GM21423 (cell line): ENCODE results near the gene AMOTL1.
"Not testable (repeated sequence)": the region's sequence is repeated elsewhere in the genome, so short reads cannot be mapped to it uniquely, and the experiment has no call there.

Experiments
- ATAC-seq: cut with Tn5 transposase; IDR thresholded peaks from one replicate; pipeline ENCODE4 v1.9.1; 2021; ENCODE audit warnings: mild to moderate bottlenecking, moderate library complexity; ENCODE audit not compliant: unreplicated experiment

The AMOTL1 gene

DNA sequence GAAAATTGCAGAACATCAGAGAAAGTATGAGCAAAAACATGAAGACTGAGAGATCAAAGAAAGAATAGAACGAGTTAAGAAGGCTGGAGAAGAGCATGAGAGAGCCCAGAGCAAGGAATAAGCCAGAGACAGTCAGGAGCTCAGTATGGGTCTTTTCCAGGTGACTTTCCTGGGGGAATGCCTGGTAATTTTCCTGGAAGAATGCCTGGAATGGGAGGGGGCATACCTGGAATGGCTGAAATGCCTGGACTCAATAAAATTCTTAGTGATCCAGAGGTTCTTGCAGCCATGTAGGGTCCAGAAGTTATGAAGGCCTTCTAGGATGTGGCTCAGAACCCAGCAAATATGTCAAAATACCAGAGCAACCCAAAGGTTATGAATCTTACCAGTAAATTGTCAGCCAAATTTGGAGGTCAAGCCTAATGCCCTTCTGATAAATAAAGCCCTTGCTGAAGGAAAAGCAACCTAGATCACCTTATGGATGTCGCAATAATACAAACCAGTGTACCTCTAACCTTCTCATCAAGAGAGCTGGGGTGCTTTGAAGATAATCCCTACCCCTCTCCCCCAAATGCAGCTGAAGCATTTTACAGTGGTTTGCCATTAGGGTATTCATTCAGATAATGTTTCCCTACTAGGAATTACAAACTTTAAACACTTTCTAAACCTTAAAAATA, 145.7 kb downstream of the AMOTL1 start:
- ATAC-seq: not testable (repeated sequence)

DNA sequence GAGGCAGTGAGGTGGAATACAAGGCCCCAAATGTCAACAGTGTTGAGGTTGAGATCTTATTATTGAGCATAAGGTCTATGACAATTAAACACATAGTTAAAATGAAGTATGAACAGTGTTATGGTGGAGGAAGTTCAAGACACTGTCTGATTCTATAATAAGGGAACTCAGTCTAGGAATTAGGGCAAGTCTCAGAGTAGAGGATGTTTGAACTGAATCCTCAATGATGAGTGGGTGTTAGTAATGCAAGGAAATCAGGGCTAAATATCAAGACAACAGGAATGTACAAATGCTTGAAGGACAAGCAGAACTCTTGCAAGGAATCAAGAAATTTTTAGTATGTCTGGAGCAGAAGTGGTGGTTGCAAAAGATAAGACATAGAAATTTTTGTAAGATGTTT, 152.2 kb downstream of the AMOTL1 start:
- ATAC-seq: no peak

DNA sequence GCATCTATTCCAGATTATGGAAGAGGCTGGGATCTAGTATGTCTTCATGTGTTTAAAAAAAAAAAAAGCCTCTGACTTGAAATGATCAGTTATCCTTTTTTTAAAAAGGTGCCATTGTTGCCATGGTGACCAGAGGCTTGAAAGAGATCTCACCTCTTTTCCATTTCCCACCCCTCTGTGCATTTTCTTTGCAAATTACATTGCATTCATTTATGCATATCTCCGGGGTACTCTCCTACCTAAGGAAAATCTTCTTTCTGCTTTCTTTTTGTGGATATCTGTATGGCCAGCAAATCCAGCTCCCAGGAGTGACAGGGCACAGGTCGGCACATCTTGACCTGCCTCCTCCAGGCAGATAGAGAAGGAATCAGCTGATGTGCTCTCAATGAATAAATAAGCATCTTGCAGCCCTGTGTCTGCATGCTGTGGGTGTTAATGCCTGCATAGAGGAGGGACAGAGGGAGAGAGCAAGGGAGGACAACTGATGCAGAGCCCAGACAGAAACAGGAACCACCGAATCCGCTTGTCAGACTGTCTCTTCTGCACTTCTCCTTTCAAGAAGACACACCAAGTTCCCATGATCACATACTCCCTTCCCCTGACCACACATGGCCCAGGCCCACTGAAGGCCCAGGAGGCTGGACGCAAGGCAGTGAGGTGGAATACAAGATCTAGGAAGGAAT, 154.3 kb downstream of the AMOTL1 start:
- no peak for ATAC-seq

DNA sequence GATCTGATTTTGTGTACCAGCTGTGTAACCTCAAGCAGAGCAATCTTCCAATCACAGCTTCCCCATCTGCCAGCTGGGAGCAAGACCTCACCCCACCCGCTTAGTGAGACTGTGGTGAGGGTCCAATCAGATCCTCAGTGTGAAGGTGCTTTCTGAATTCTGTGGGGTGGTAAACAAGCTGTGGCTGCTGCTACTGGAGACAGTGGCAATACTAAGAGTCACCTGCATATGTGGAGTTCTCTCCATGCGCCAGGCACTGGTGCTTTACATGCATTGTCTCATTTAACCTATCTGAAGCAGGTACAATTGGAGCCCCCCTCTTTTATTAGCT, 154.8 kb downstream of the AMOTL1 start:
- ATAC-seq: no peak

DNA sequence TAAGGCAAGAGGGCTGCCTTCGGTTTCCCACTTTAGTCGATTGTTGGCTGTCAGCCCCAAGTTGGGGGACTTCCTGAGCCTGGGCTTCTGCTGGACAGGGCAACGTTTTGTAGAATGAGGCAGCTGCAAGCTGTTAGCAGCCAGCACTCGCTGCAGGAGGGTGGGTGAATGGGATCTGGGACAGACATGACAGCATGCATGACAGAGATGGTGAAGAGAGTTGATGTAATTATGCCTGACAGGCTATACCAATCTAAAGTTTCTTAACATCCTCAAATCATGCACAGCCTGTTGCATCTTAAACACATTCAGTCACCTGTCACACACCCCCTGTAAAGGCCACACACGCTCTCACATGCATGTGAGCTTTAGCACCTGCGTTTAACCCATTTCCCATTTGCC, 156.0 kb downstream of the AMOTL1 start:
- no peak for ATAC-seq

DNA sequence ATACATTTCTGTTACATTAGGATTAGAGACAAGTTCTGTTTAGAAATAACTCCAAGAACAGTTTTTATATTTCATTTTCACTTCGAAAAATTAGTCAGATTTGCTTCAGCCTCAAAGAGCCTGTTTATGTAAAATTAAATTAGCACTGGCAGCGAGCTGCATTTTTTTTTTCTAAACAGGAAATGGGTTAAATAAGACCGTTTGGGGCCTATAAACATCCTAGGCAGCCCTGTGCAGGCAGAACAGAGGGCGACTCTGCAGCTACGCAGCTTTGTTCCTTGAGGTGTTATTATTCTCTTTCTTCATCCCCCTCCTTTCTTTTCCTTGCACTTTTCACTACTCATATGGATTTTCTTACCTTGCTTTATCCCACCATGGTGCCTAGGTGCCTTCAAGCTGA, 156.5 kb downstream of the AMOTL1 start:
- no peak for ATAC-seq

DNA sequence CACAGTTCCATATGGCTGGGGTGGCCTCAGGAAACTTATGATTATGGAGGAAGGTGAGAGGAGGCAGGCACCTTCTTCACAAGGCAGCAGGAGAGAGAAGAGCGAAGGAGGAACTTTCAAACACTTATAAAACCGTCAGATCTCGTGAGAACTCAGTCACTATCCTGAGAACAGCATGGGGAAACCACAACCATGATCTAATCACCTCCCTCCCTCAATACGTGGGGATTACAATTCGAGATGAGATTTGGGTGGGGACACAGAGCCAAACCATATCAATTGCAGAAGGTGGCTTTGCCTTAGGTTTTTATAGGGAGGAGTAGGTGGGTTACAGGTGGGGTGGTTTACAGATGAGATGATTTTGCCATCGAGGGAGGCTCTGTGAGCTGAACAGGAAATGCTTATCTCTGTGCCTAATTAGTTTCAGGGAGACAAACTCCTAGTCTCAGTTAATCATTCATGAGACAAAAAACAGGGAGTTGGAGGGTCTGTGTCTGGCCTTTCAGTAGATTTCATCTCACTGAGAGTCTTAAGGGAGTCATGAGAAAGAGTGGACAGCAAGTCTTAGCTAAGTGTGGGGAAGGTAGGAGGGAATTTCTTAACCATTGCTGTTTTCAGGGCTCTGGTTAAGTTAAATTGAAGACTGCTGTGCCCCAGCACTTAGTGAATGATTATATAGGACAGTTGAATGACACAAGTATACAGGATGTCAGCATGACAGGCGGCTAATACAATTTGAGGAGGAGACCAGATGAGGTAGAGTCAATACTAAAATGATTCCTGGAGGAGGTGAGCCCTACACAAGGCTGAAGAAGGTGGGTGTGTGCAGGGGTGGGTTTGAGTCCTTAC, 157.5 kb downstream of the AMOTL1 start:
- peak; percentile 80 for ATAC-seq

DNA sequence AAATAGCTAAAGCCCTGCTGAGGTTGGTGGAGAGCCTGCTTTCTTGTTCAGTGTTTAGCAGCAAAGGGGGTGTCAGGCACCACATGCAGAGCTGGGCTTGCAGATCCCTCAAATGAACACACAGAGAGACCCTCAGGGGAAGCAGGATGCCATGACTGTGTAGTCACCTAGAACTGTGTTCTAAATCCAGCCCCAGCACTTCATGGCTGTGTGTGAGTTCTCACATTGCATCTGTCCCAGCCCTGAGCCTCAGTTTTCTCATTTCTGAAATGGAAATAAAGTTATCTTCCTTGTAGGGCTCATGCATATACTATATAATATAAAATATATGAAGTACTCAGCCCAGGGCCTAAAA, 158.1 kb downstream of the AMOTL1 start:
- ATAC-seq: no peak
